ENCODE results near the gene PHF21B.

- TF ChIP-seq HDAC2 (IDR thresholded peaks at IDR 0.05; ENCODE audit: borderline replicate concordance in 1 of 2, low read depth in 2 of 2, low read length in 2 of 2) (no peak), POLR2AphosphoS5 (IDR thresholded peaks at IDR 0.05; ENCODE audit: low read depth, low read length) (no peak), CTCF (IDR thresholded peaks at IDR 0.05; ENCODE audit: control extremely low read depth in 1 of 3, insufficient read depth in 1 of 3, low read depth in 1 of 3, low read length in 3 of 3) (no peak), EGR1 (IDR thresholded peaks at IDR 0.05; ENCODE audit: borderline replicate concordance, low read depth, low read length) (no peak), ATF2 (IDR thresholded peaks at IDR 0.05; ENCODE audit: low read length) (no peak), ASH2L (IDR thresholded peaks at IDR 0.05; ENCODE audit: low read length) (no peak), POLR2A (IDR thresholded peaks at IDR 0.05; ENCODE audit: control extremely low read depth in 1 of 2, low read depth in 2 of 2, low read length in 2 of 2) (no peak), EP300 (IDR thresholded peaks at IDR 0.05; ENCODE audit: borderline replicate concordance in 1 of 2, low read depth in 2 of 2, low read length in 2 of 2) (no peak), MAX (IDR thresholded peaks at IDR 0.05) (no peak), KDM5A (IDR thresholded peaks at IDR 0.05; ENCODE audit: low read length) (no peak), YY1 (IDR thresholded peaks at IDR 0.05; ENCODE audit: low read depth, low read length) (no peak), SIX5 (IDR thresholded peaks at IDR 0.05; ENCODE audit: low read depth, low read length) (no peak)
Measured at GRCh38 chr22:44982445-44982844, 27.4 kb downstream of the PHF21B start.

All from H1 (cell line).